H1 (cell line): ENCODE results near the gene ANKS1B. TPM values are rescaled to one million over a fixed set of nuclear protein-coding genes. Genes with fewer than 3 reads are reported as not detected.

Experiments
- BACH1 ChIP-seq: IDR thresholded peaks from 2 replicates; pipeline ENCODE4 v1.6.1; 2012; ENCODE audit warnings: low read length, improper control_type of control experiment
- CHD7 ChIP-seq: fragments of 300-600 bp; sonication (generic); IDR thresholded peaks from 2 replicates; pipeline ENCODE4 v1.7.1; 2012; ENCODE audit warnings: low read length, moderate library complexity, mild to moderate bottlenecking, inconsistent platforms; ENCODE audit not compliant: insufficient replicate concordance
- POLR2A ChIP-seq, 2 experiments: IDR thresholded peaks; 1 replicate in 1 of 2; 2 replicates in 1 of 2; pipeline ENCODE4 v1.6.1; 2011; ENCODE audit warnings: low read depth in 2 of 2, low read length in 2 of 2, mild to moderate bottlenecking in 2 of 2; ENCODE audit errors: control extremely low read depth in 1 of 2
- polyA plus RNA-seq, 7 experiments: library from polyadenylated mRNA; depleted of rRNA in 3 of 7; stranded (reverse) in 5 of 7; unstranded in 2 of 7; fragments of >200 nt in 5 of 7; fragments of 200-250 nt in 2 of 7; gene quantifications; 1 replicate in 5 of 7; 2 replicates in 1 of 7; 4 replicates in 1 of 7; pipeline versions ENCODE4 v1.2.1 to v1.2.3, GENCODE V29; 2011 to 2013; ENCODE audit warnings: missing spikeins in 2 of 7, mixed read lengths in 2 of 7
- total RNA-seq: library from RNA; stranded (reverse); fragmentation: NEBNext Ultra II Directional; extraction: Animal tissue kit (Norgen Biotek cat#: 25700); gene quantifications from 2 replicates; pipeline ENCODE4 v1.2.1, GENCODE V29; 2021

ANKS1B gene
- total and polyA plus RNA-seq, 2 of the 8 experiments (the other 6 are each of a cell fraction or from before 2014, with no cell fraction given), result 2.7 to 6.1 TPM

- TF ChIP-seq CHD7 (no peak), BACH1 (no peak), POLR2A (IDR thresholded peaks at IDR 0.05; ENCODE audit: control extremely low read depth in 1 of 2, low read depth in 2 of 2, low read length in 2 of 2) (no peak)
Measured at GRCh38 chr12:98951406-98951805, 1033.3 kb downstream of the ANKS1B start (continued).
